B cell (primary cell): ENCODE results near the gene SENP8. TPM values are rescaled to one million over a fixed set of nuclear protein-coding genes. Genes with fewer than 3 reads are reported as not detected.

ENCODE experiments used
- ATAC-seq: fragments of 200-7000 bp; cut with Tn5 transposase; one replicate; pipeline ENCODE4 v1.10.0; 2021; ENCODE audit warnings: low read depth, mild to moderate bottlenecking, moderate number of reproducible peaks, moderate library complexity
- CTCF ChIA-PET: fragments of 350-600 bp; sonication (Branson Sonifier 250); formaldehyde crosslinking; loops from one replicate; lab custom pipeline; 2021; ENCODE audit warnings: antibody characterized with exemption, inconsistent platforms; lab: Charles Lee
- POLR2A ChIA-PET: fragments of 350-600 bp; sonication (Branson Sonifier 250); formaldehyde crosslinking; loops from one replicate; lab custom pipeline; 2021; ENCODE audit warnings: antibody characterized with exemption; lab: Charles Lee
- DNase-seq: peaks from one replicate; pipeline ENCODE4 v3.0.0; 2013
- H2AFZ ChIP-seq: 2 replicates; pipeline ENCODE4 v1.6.1; 2012; ENCODE audit warnings: mild to moderate bottlenecking, low read depth, low read length; ENCODE audit not compliant: insufficient read depth, poor library complexity, severe bottlenecking
- H3K27ac ChIP-seq, 2 donors: 1 replicate in 1 of 2; 2 replicates in 1 of 2; pipeline ENCODE4 v1.5.1; 2012 to 2013; ENCODE audit warnings: low read length in 2 of 2, mild to moderate bottlenecking in 2 of 2, moderate library complexity in 1 of 2
- H3K27me3 ChIP-seq, 4 experiments: fragments of 200-600 bp in 1 of 4; sonication (generic) in 1 of 4; replicated peaks in 1 of 4; 1 replicate in 2 of 4; 2 replicates in 2 of 4; pipeline versions ENCODE4 v1.6.1 to v1.7.0; 2013 to 2016; ENCODE audit warnings: low read length in 3 of 4, mild to moderate bottlenecking in 2 of 4, mixed read lengths in 1 of 4, moderate library complexity in 1 of 4; ENCODE audit not compliant: insufficient read depth in 4 of 4, control insufficient read depth in 3 of 4; ENCODE audit errors: control extremely low read depth in 1 of 4
- H3K36me3 ChIP-seq, 2 experiments: replicated peaks in 1 of 2; 1 replicate in 1 of 2; 2 replicates in 1 of 2; pipeline versions ENCODE4 v1.6.1 to v1.7.1; 2013; ENCODE audit warnings: low read length in 1 of 2; ENCODE audit not compliant: insufficient read depth in 2 of 2, control insufficient read depth in 1 of 2; ENCODE audit errors: control extremely low read depth in 1 of 2, extremely low read depth in 1 of 2
- H3K4me1 ChIP-seq, 2 donors: fragments of 200-600 bp in 1 of 2; sonication (generic) in 1 of 2; 1 replicate in 1 of 2; 2 replicates in 1 of 2; pipeline versions ENCODE4 v1.5.1 to v1.6.1; 2013 to 2017; ENCODE audit warnings: low read length in 2 of 2; ENCODE audit not compliant: control insufficient read depth in 2 of 2, insufficient read depth in 2 of 2
- H3K4me2 ChIP-seq: replicated peaks from 2 replicates; pipeline ENCODE3; 2012; ENCODE audit warnings: mild to moderate bottlenecking, low read depth, low read length; ENCODE audit not compliant: poor library complexity, severe bottlenecking
- H3K4me3 ChIP-seq, 5 experiments: fragments of 200-600 bp in 1 of 5; sonication (generic) in 1 of 5; 1 replicate in 3 of 5; 2 replicates in 2 of 5; pipeline versions ENCODE4 v1.5.1 to v1.7.0; 2011 to 2016; ENCODE audit warnings: low read length in 4 of 5, mild to moderate bottlenecking in 4 of 5, low read depth in 2 of 5, control low read depth in 1 of 5, moderate library complexity in 1 of 5; ENCODE audit not compliant: insufficient read depth in 1 of 5; ENCODE audit errors: control extremely low read depth in 1 of 5, extremely low read depth in 1 of 5
- H3K79me2 ChIP-seq: fragments of 200-600 bp; sonication (generic); one replicate; pipeline ENCODE4 v1.6.0; 2016; ENCODE audit warnings: low read length; ENCODE audit not compliant: control insufficient read depth, insufficient read depth
- H3K9ac ChIP-seq: fragments of 200-600 bp; sonication (generic); 2 replicates; pipeline ENCODE4 v1.6.1; 2017; ENCODE audit warnings: mild to moderate bottlenecking, low read length, moderate library complexity
- H3K9me3 ChIP-seq, 3 donors: one replicate each; pipeline versions ENCODE4 v1.6.1 to v1.7.1; 2013; ENCODE audit warnings: low read length in 2 of 3; ENCODE audit not compliant: control insufficient read depth in 2 of 3, insufficient read depth in 1 of 3; ENCODE audit errors: control extremely low read depth in 1 of 3
- H4K20me1 ChIP-seq: 2 replicates; pipeline ENCODE4 v1.6.0; 2012; ENCODE audit warnings: mild to moderate bottlenecking, low read length; ENCODE audit not compliant: insufficient read depth, control insufficient read depth, poor library complexity, severe bottlenecking
- H3K27ac Mint-ChIP-seq: one replicate; pipeline ENCODE4 v1.8.0; 2021; ENCODE audit warnings: mixed read lengths
- H3K27me3 Mint-ChIP-seq: one replicate; pipeline ENCODE4 v1.8.0; 2021; ENCODE audit warnings: mixed read lengths
- H3K4me1 Mint-ChIP-seq: one replicate; pipeline ENCODE4 v1.8.0; 2021; ENCODE audit warnings: mixed read lengths
- H3K4me3 Mint-ChIP-seq: one replicate; pipeline ENCODE4 v1.8.0; 2021; ENCODE audit warnings: mixed read lengths
- H3K9me3 Mint-ChIP-seq: one replicate; pipeline ENCODE4 v1.8.0; 2022; ENCODE audit warnings: mixed read lengths; ENCODE audit not compliant: insufficient read depth
- EZH2 ChIP-seq: IDR thresholded peaks from 2 replicates; pipeline ENCODE4 v1.6.1; 2012; ENCODE audit warnings: borderline replicate concordance, low read depth, mild to moderate bottlenecking, moderate library complexity, low read length; ENCODE audit not compliant: insufficient read depth, poor library complexity, severe bottlenecking
- WGBS: methylation state at CpG from one replicate; pipeline ENCODE4 v1.1.5; 2013; ENCODE audit warnings: missing lambda C conversion rate; ENCODE audit not compliant: insufficient coverage; 5-methylcytosine and 5-hydroxymethylcytosine counted together
- intact Hi-C: fragments of 100-400 bp; cut with micrococcal nuclease; formaldehyde crosslinking; loops from one replicate; pipeline ENCODE4 v1.10.0; 2022
- polyA plus RNA-seq: library from polyadenylated mRNA; depleted of rRNA; stranded (reverse); fragments of >200 nt; gene quantifications from 2 replicates; pipeline ENCODE4 v1.2.3, GENCODE V29; 2012
- total RNA-seq, 2 donors: library from RNA; stranded (reverse); fragments of 120-200 nt in 1 of 2; gene quantifications; 1 replicate in 1 of 2; 2 replicates in 1 of 2; pipeline versions ENCODE4 v1.2.3 to v1.2.4, GENCODE V29; 2013 to 2022
- TF ChIP-seq, protein P1 (sequence below): fragments of 200-600 bp; IDR thresholded peaks from one replicate; pipeline ENCODE4 v1.8.0; 2022; ENCODE audit warnings: antibody characterized with exemption, mild to moderate bottlenecking

The SENP8 gene
- total and polyA plus RNA-seq, 2 donors (not counting 1 experiment from before 2014, with no cell fraction given) = 0.62 to 0.69 TPM

DNA sequence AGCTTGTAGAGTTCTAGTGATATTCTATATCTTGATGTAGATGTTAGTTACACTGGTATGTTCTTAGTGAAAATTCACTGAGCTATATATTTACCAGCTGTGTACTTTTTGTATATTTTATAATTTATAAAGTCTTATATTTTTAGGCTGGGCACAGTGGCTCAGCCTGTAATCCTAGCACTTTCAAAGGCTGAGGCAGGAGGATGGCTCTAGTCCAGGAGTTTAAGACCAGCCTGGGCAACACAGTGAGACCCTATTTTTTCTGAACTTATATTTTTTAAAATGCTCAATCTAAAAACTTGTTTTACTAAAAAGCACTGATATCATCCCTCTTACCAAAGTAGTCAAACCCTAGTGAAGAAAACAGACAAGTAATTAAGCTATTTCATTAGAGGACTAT lies 5.4 kb upstream of the SENP8 start:
- TF ChIP-seq EZH2 = no peak
- TF ChIP-seq, protein P1, sequence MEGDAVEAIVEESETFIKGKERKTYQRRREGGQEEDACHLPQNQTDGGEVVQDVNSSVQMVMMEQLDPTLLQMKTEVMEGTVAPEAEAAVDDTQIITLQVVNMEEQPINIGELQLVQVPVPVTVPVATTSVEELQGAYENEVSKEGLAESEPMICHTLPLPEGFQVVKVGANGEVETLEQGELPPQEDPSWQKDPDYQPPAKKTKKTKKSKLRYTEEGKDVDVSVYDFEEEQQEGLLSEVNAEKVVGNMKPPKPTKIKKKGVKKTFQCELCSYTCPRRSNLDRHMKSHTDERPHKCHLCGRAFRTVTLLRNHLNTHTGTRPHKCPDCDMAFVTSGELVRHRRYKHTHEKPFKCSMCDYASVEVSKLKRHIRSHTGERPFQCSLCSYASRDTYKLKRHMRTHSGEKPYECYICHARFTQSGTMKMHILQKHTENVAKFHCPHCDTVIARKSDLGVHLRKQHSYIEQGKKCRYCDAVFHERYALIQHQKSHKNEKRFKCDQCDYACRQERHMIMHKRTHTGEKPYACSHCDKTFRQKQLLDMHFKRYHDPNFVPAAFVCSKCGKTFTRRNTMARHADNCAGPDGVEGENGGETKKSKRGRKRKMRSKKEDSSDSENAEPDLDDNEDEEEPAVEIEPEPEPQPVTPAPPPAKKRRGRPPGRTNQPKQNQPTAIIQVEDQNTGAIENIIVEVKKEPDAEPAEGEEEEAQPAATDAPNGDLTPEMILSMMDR = no peak
- no peak overlapping the region for H3K27ac Mint-ChIP-seq
- POLR2A ChIA-PET = no interaction called here
- peaks cover 28% of the 10 kb centered on the region for H3K4me1 Mint-ChIP-seq
- no peaks in the 10 kb centered on the region for H3K9me3 ChIP-seq
- DNase-seq = no peak
- no peak overlapping the region for H3K4me3 Mint-ChIP-seq
- no peaks in the 10 kb centered on the region for H3K27me3 ChIP-seq
- no peaks in the 10 kb centered on the region for H3K36me3 ChIP-seq
- H2AFZ ChIP-seq = no peak overlapping the region
- H3K27me3 Mint-ChIP-seq = no peaks in the 10 kb centered on the region
- CTCF ChIA-PET = no interaction called here
- ATAC-seq = no peak
- no peak overlapping the region for H3K4me2 ChIP-seq
- no peaks in the 10 kb centered on the region for H3K9me3 Mint-ChIP-seq
- H3K79me2 ChIP-seq = peaks cover 85% of the 10 kb centered on the region
- no peaks in the 10 kb centered on the region for H4K20me1 ChIP-seq
- H3K4me3 ChIP-seq = no peak overlapping the region
- H3K27ac ChIP-seq = no peak overlapping the region
- intact Hi-C loops = loop anchor here (10.0 kb wide), 1 partner anchor 1882 kb away; the partner anchor contains the start of genes PML and STOML1
- H3K4me1 ChIP-seq = peaks cover 9% of the 10 kb centered on the region in 2 donors
- no peak overlapping the region for H3K9ac ChIP-seq

DNA sequence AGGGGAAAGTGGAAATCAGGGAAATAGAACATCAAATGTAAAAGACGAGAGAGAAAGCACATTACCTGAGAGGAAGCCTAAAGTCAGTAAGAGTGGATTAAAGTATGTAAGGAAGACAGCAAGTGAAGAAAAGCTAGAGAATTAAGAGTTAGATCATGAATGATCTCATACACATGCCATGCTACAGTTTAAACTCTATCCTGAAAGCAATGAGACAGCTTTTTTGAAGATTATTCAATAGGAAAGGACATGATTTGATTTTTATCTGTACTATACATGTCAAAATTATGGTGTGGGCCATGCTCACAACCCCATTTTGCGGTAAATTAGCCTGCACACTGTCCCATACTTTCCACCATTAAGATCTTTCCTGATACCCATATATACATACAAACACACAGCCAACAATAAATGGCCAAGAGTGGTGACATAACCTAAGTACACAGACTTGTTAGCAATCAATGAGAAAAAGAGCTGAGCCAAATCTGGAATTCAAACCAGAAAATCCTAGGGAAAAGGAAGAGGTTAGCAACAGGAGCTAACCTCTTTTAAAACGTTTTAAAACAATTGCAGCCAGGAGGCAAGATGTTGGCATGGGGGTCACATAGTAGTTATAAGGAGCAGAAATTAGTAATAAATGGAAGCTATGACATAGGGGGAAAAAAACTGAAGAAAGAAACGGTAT lies 4.7 kb upstream of the SENP8 start:
- CTCF ChIA-PET = no interaction called here
- Histone ChIP-seq H2AFZ (no peak overlapping the region), H3K4me1 (peaks cover 9% of the 10 kb centered on the region in 2 donors), H3K4me3 (no peak overlapping the region), H3K27me3 (no peaks in the 10 kb centered on the region), H3K9ac (no peak overlapping the region), H3K36me3 (no peaks in the 10 kb centered on the region), H3K27ac (no peak overlapping the region), H3K9me3 (no peaks in the 10 kb centered on the region), H3K4me2 (no peak overlapping the region), H4K20me1 (no peaks in the 10 kb centered on the region), H3K79me2 (peaks cover 81% of the 10 kb centered on the region)
- no peaks in the 10 kb centered on the region for H3K9me3 Mint-ChIP-seq
- POLR2A ChIA-PET = no interaction called here
- no peak for ATAC-seq
- H3K4me3 Mint-ChIP-seq = no peak overlapping the region
- no peak for DNase-seq
- WGBS = 100% methylated on average over 2 of the region's 4 CpGs
- peaks cover 27% of the 10 kb centered on the region for H3K4me1 Mint-ChIP-seq
- TF ChIP-seq, protein P1 = no peak
- no peak for TF ChIP-seq EZH2
- H3K27me3 Mint-ChIP-seq = no peaks in the 10 kb centered on the region
- H3K27ac Mint-ChIP-seq = no peak overlapping the region
- intact Hi-C loops = loop anchor here (10.0 kb wide), 1 partner anchor 1881 kb away; the partner anchor contains the start of genes PML and STOML1
